ENCODE results near the gene SDS. TPM values are rescaled to one million over a fixed set of nuclear protein-coding genes. Genes with fewer than 3 reads are reported as not detected.

The SDS gene, protein sequence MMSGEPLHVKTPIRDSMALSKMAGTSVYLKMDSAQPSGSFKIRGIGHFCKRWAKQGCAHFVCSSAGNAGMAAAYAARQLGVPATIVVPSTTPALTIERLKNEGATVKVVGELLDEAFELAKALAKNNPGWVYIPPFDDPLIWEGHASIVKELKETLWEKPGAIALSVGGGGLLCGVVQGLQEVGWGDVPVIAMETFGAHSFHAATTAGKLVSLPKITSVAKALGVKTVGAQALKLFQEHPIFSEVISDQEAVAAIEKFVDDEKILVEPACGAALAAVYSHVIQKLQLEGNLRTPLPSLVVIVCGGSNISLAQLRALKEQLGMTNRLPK
- not detected for total RNA-seq

DNA sequence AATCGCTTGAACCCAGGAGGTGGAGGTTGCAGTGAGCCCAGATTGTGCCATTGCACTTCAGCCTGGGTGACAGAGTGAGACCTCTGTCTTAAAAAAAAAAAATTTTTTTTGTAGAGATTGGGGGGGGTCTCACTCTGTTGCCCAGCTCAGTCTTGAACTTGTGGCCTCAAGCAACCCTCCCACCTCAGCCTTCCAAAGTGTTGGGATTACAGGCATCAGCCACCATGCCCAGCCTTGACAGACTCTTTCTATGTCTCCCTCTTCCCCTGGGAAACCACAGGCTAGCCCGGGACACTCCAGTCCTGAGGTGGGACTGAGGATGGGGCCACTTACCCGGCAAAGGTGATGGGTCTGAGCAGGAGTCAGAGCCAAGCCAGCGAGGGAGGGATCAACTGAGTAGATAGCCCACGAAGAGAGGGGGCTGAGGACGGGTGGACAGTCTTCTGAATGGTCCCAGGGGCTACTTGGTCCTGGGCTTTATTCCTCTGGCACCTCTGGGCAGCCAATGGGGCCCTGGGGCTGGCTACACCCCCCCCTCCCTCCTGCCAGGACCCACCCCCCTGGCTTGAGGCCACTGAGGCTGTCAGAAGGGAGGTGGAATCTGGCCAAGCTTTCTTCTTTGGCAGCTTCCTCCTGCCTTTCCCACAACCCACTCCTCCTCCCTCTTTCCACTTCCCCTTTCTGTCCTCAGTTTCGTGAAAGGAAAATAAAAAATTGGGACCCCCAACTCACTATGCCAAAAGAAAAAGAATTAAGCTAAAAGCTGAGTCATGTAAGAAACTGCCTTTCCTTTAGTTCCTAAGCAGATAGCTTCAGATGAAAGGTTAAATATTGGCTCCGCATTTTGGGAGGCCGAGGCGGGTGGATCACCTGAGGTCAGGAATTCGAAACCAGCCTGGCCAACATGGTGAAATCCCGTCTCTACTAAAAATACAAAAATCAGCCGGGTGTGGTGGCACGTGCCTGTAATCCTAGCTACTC, at the start of gene SDS:
TSS of gene SDS (minus strand) at position 453 of the 981 bp plus-strand sequence. CDS start 4,179 bp downstream, outside the sequence.
- Histone ChIP-seq H3K9me3 (ENCODE audit: control insufficient read depth in 3 of 3, low read length in 3 of 3) (no peaks in the 10 kb centered on the region), H3K27ac (ENCODE audit: low read depth, low read length) (no peak within 1 kb of the TSS), H3K27me3 (ENCODE audit: control insufficient read depth in 3 of 3, insufficient read depth in 3 of 3, low read length in 3 of 3) (peaks cover 7 to 22% (median 9%) of the 10 kb centered on the region in 3 donors), H3K36me3 (ENCODE audit: control insufficient read depth in 3 of 3, insufficient read depth in 3 of 3, low read length in 3 of 3) (no peaks in the 10 kb centered on the region), H3K9ac (ENCODE audit: low read depth in 1 of 3, low read length in 3 of 3) (no peak within 1 kb of the TSS), H3K4me1 (ENCODE audit: control insufficient read depth in 3 of 3, insufficient read depth in 3 of 3, low read length in 3 of 3) (peaks cover 0 to 3% (median 0%) of the 10 kb centered on the region in 3 donors), H3K4me3 (ENCODE audit: low read length in 3 of 3) (no peak within 1 kb of the TSS)

GRCh38 chr12:113453330-113453729, 49.6 kb upstream of the SDS start:
- Histone ChIP-seq H3K9ac (ENCODE audit: low read depth in 1 of 3, low read length in 3 of 3) (no peak overlapping the region), H3K36me3 (ENCODE audit: control insufficient read depth in 3 of 3, insufficient read depth in 3 of 3, low read length in 3 of 3) (no peaks in the 10 kb centered on the region), H3K4me1 (ENCODE audit: control insufficient read depth in 3 of 3, insufficient read depth in 3 of 3, low read length in 3 of 3) (no peaks in the 10 kb centered on the region), H3K4me3 (ENCODE audit: low read length in 3 of 3) (no peak overlapping the region), H3K9me3 (ENCODE audit: control insufficient read depth in 3 of 3, low read length in 3 of 3) (no peaks in the 10 kb centered on the region), H3K27me3 (ENCODE audit: control insufficient read depth in 3 of 3, insufficient read depth in 3 of 3, low read length in 3 of 3) (peaks cover 1 to 13% (median 3%) of the 10 kb centered on the region in 3 donors), H3K27ac (ENCODE audit: low read depth, low read length) (no peak overlapping the region)

DNA sequence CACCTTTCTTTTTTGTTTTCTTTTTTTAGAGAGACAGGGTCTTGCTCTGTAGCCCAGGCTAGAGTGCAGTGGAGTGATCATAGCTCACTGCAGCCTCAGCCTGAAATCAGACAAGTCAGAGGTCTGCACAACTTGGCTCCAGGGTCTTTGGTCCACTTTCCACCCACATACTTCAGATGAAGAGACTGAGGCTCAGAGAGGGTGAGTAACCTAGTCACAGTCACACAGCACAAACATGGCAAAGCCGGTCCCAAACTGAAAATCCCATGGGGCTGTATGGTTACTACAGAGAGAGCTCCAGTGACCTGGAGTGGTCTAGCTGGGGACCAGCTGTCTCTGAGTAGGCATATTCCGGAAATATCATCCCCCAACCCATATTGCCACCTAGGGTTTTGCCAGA, 48.8 kb upstream of the SDS start:
- Histone ChIP-seq H3K4me3 (ENCODE audit: low read length in 3 of 3) (no peak overlapping the region), H3K9me3 (ENCODE audit: control insufficient read depth in 3 of 3, low read length in 3 of 3) (no peaks in the 10 kb centered on the region), H3K9ac (ENCODE audit: low read depth in 1 of 3, low read length in 3 of 3) (no peak overlapping the region), H3K27me3 (ENCODE audit: control insufficient read depth in 3 of 3, insufficient read depth in 3 of 3, low read length in 3 of 3) (peaks cover 3 to 14% (median 5%) of the 10 kb centered on the region in 3 donors), H3K4me1 (ENCODE audit: control insufficient read depth in 3 of 3, insufficient read depth in 3 of 3, low read length in 3 of 3) (no peaks in the 10 kb centered on the region), H3K36me3 (ENCODE audit: control insufficient read depth in 3 of 3, insufficient read depth in 3 of 3, low read length in 3 of 3) (no peaks in the 10 kb centered on the region), H3K27ac (ENCODE audit: low read depth, low read length) (no peak overlapping the region)

DNA sequence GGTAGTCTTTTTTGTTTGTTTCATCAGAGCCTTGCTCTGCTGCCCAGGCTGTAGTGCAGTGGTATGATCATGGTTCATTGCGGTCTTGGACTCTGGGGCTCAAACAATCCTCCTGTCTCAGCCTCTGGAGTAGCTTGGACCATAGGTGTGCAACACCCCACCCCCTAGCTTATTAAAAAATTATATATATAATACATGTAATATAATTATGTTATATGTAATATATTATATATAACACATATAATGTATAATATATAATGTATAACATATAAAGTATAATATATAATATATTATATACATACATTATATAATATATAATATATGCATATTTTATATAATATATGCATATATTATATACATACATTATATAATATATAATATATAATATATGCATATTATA, 46.2 kb upstream of the SDS start:
- Histone ChIP-seq H3K36me3 (ENCODE audit: control insufficient read depth in 3 of 3, insufficient read depth in 3 of 3, low read length in 3 of 3) (no peaks in the 10 kb centered on the region), H3K4me1 (ENCODE audit: control insufficient read depth in 3 of 3, insufficient read depth in 3 of 3, low read length in 3 of 3) (no peaks in the 10 kb centered on the region), H3K9ac (ENCODE audit: low read depth in 1 of 3, low read length in 3 of 3) (no peak overlapping the region), H3K27ac (ENCODE audit: low read depth, low read length) (no peak overlapping the region), H3K27me3 (ENCODE audit: control insufficient read depth in 3 of 3, insufficient read depth in 3 of 3, low read length in 3 of 3) (peaks cover 9 to 16% (median 13%) of the 10 kb centered on the region in 3 donors), H3K9me3 (ENCODE audit: control insufficient read depth in 3 of 3, low read length in 3 of 3) (peaks cover 0 to 4% (median 0%) of the 10 kb centered on the region in 3 donors), H3K4me3 (ENCODE audit: low read length in 3 of 3) (no peak overlapping the region)

GRCh38 chr12:113449299-113449698, 45.6 kb upstream of the SDS start:
- Histone ChIP-seq H3K27me3 (ENCODE audit: control insufficient read depth in 3 of 3, insufficient read depth in 3 of 3, low read length in 3 of 3) (peaks cover 13 to 16% (median 13%) of the 10 kb centered on the region in 3 donors), H3K4me3 (ENCODE audit: low read length in 3 of 3) (no peak overlapping the region), H3K9me3 (ENCODE audit: control insufficient read depth in 3 of 3, low read length in 3 of 3) (peaks cover 0 to 4% (median 0%) of the 10 kb centered on the region in 3 donors)

DNA sequence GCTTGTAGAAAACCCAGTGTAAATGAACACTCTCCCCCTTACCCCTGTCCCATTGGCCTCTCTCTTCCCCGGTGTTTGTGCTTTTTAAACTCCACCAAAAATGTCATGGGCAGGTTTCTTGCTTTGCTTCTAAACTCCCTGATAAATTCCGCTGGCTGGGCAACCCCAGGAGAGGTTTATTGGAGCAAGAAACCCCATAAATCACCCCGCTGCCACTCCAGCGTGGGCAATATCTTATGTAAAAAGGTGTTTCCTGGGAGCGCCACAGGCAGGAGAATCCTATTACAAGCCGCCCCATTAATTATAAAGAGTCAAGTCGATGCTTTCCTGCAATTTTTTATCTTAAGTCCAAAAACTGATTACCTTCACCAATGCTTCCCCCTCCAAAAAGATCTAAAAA, 45.2 kb upstream of the SDS start:
- Histone ChIP-seq H3K9ac (ENCODE audit: low read depth in 1 of 3, low read length in 3 of 3) (no peak overlapping the region), H3K9me3 (ENCODE audit: control insufficient read depth in 3 of 3, low read length in 3 of 3) (peaks cover 0 to 4% (median 0%) of the 10 kb centered on the region in 3 donors), H3K27ac (ENCODE audit: low read depth, low read length) (no peak overlapping the region), H3K36me3 (ENCODE audit: control insufficient read depth in 3 of 3, insufficient read depth in 3 of 3, low read length in 3 of 3) (no peaks in the 10 kb centered on the region), H3K27me3 (ENCODE audit: control insufficient read depth in 3 of 3, insufficient read depth in 3 of 3, low read length in 3 of 3) (peaks cover 13 to 16% (median 16%) of the 10 kb centered on the region in 3 donors), H3K4me1 (ENCODE audit: control insufficient read depth in 3 of 3, insufficient read depth in 3 of 3, low read length in 3 of 3) (no peaks in the 10 kb centered on the region), H3K4me3 (ENCODE audit: low read length in 3 of 3) (no peak overlapping the region)

More at GRCh38 chr12:113449299-113449698, 45.6 kb upstream of the SDS start:
- H3K36me3 ChIP-seq (ENCODE audit: control insufficient read depth in 3 of 3, insufficient read depth in 3 of 3, low read length in 3 of 3) = no peaks in the 10 kb centered on the region
- no peak overlapping the region for H3K27ac ChIP-seq (ENCODE audit: low read depth, low read length)
- H3K4me1 ChIP-seq (ENCODE audit: control insufficient read depth in 3 of 3, insufficient read depth in 3 of 3, low read length in 3 of 3) = no peaks in the 10 kb centered on the region
- no peak overlapping the region for H3K9ac ChIP-seq (ENCODE audit: low read depth in 1 of 3, low read length in 3 of 3)

GRCh38 chr12:113445544-113446171, 42.0 kb upstream of the SDS start:
- Histone ChIP-seq H3K27me3 (ENCODE audit: control insufficient read depth in 3 of 3, insufficient read depth in 3 of 3, low read length in 3 of 3) (peaks cover 21 to 25% (median 21%) of the 10 kb centered on the region in 3 donors), H3K27ac (ENCODE audit: low read depth, low read length) (no peak overlapping the region)

DNA sequence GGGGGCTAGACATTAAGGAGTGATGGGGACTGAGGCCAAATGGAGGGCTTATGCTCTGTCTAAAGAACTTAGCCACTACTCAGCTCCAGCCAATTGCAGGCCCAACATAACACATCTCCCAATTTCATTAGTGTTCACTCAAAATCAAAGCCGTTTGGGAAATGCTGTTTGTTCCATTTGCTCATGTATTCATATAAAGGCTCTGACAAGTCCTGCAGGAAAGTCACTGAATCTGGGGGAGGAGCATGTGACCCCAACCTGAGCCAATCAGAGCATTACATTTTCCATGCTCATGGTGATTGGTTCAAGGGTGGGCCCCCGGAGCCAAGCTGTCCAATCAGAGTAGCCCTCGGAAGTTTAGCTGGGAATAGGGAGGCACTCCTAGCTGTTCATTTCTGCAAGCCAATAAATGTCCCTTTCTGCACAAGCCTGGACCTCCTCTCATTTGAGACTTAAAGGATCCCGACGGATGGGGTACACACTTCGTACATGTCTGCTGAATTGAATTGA, 39.4 kb upstream of the SDS start:
- H3K27me3 ChIP-seq (ENCODE audit: control insufficient read depth in 3 of 3, insufficient read depth in 3 of 3, low read length in 3 of 3) = peaks cover 20 to 37% (median 29%) of the 10 kb centered on the region in 3 donors
- H3K4me1 ChIP-seq (ENCODE audit: control insufficient read depth in 3 of 3, insufficient read depth in 3 of 3, low read length in 3 of 3) = no peaks in the 10 kb centered on the region
- H3K36me3 ChIP-seq (ENCODE audit: control insufficient read depth in 3 of 3, insufficient read depth in 3 of 3, low read length in 3 of 3) = no peaks in the 10 kb centered on the region
- no peak overlapping the region for H3K4me3 ChIP-seq (ENCODE audit: low read length in 3 of 3)
- no peak overlapping the region for H3K9ac ChIP-seq (ENCODE audit: low read depth in 1 of 3, low read length in 3 of 3)
- H3K9me3 ChIP-seq (ENCODE audit: control insufficient read depth in 3 of 3, low read length in 3 of 3) = peaks cover 0 to 4% (median 0%) of the 10 kb centered on the region in 3 donors
- no peak overlapping the region for H3K27ac ChIP-seq (ENCODE audit: low read depth, low read length)

More at GRCh38 chr12:113445544-113446171, 42.0 kb upstream of the SDS start:
- Histone ChIP-seq H3K9me3 (ENCODE audit: control insufficient read depth in 3 of 3, low read length in 3 of 3) (peaks cover 0 to 4% (median 0%) of the 10 kb centered on the region in 3 donors), H3K4me3 (ENCODE audit: low read length in 3 of 3) (no peak overlapping the region), H3K36me3 (ENCODE audit: control insufficient read depth in 3 of 3, insufficient read depth in 3 of 3, low read length in 3 of 3) (no peaks in the 10 kb centered on the region), H3K9ac (ENCODE audit: low read depth in 1 of 3, low read length in 3 of 3) (no peak overlapping the region), H3K4me1 (ENCODE audit: control insufficient read depth in 3 of 3, insufficient read depth in 3 of 3, low read length in 3 of 3) (no peaks in the 10 kb centered on the region)

DNA sequence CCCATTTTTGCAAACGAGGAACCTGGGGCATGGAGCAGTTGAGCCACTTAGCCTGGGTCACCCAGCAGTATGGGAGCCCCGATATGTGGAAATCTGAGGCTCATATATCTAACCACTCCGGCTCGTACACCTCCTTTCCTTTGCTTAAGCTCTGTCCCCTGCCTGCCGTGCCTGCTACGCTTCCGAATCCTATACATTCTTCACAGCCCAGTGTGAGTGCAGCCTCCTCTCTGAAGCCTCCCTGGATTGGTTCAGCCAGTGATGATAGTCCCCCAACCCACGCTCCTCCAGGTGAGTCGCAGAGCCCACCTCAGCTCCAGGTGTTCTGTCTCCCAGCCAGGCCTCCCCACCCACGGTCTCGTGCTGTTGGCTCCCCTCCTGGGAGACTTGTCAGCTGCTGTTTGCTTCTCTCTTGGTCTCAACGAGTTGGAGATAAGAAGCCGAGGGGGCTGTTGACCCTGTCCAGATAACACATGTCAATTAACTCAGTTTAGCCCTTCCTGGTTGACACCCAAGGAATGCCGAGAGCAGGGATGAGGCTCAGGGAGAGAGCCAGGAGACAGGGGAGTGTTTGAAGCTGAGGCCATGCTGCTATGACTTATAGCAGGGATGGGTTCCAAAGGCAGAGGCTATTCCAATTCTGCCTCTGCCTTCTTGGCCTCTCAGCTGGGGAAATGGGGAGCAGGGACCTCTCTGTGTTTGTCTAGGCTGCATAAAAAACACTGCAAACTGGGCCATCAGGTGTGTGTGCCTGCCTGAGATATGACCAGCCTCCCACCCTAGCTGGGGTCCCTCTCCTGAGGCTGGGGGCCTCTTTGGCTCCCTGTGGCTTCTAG, 37.5 kb upstream of the SDS start:
- H3K27me3 ChIP-seq (ENCODE audit: control insufficient read depth in 3 of 3, insufficient read depth in 3 of 3, low read length in 3 of 3) = peaks cover 18 to 30% (median 29%) of the 10 kb centered on the region in 3 donors
- H3K4me3 ChIP-seq (ENCODE audit: low read length in 3 of 3) = no peak overlapping the region
- no peaks in the 10 kb centered on the region for H3K36me3 ChIP-seq (ENCODE audit: control insufficient read depth in 3 of 3, insufficient read depth in 3 of 3, low read length in 3 of 3)
- H3K9ac ChIP-seq (ENCODE audit: low read depth in 1 of 3, low read length in 3 of 3) = no peak overlapping the region
- no peak overlapping the region for H3K27ac ChIP-seq (ENCODE audit: low read depth, low read length)
- H3K4me1 ChIP-seq (ENCODE audit: control insufficient read depth in 3 of 3, insufficient read depth in 3 of 3, low read length in 3 of 3) = no peaks in the 10 kb centered on the region
- H3K9me3 ChIP-seq (ENCODE audit: control insufficient read depth in 3 of 3, low read length in 3 of 3) = peaks cover 0 to 4% (median 0%) of the 10 kb centered on the region in 3 donors
